ENCODE measurements around the gene GPR87.

The GPR87 gene

DNA sequence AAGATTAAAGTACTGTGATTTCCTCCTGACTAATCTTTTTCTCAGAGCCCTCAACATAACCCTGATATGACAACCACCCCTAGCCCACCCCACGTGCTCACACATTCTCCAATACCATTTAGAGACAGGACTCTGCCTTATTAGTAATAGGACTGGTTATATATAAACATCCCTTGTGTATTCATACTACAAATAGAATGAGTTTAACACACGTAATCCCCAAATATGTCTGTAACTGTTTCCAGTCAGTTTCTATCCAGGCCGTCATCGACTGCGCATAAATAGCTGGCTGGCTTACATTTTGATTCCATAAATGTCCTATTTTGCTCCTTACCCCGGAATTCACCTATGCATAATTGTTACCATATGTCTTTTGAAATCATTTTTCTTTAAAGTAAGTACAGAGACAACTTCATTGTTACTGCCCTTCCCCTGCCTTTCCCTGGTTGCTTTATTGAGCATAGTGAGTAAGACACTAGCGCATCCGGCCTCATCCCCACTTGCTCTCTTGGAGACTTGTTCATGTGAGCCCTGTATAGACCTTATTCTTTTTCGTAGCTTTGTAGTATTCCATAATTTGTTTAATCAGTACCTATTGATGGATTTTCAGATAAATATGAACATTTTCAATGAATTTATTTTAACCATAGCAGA, 34.8 kb downstream of the GPR87 start:
- peak; percentile 20 to 81 for DNase-seq (ENCODE audit: low read depth in 2 of 2)
- H3K4me3 ChIP-seq (replicated peaks in 1 of 2; ENCODE audit: low read depth in 2 of 2, low read length in 2 of 2) = no peak overlapping the region
- no peak for TF ChIP-seq CTCF (IDR thresholded peaks at IDR 0.05; ENCODE audit: low read depth, low read length)

- DNase-seq (ENCODE audit: low read depth in 2 of 2) = no peak
- H3K4me3 ChIP-seq (replicated peaks in 1 of 2; ENCODE audit: low read depth in 2 of 2, low read length in 2 of 2) = no peak within 1 kb of the TSS
- TF ChIP-seq CTCF (IDR thresholded peaks at IDR 0.05; ENCODE audit: low read depth, low read length) = no peak
Observed at GRCh38 chr3:151278230-151278629, 38.4 kb downstream of the GPR87 start, which contains the start of gene P2RY14. Gene P2RY14 (minus strand): TSS chr3:151278542. CDS start chr3:151214316, 64,226 bp downstream.

- no peak for TF ChIP-seq CTCF (IDR thresholded peaks at IDR 0.05; ENCODE audit: low read depth, low read length)
- no peak overlapping the region for H3K4me3 ChIP-seq (replicated peaks in 1 of 2; ENCODE audit: low read depth in 2 of 2, low read length in 2 of 2)
- no peak for DNase-seq (ENCODE audit: low read depth in 2 of 2)
Observed at GRCh38 chr3:151276687-151277042, 40.0 kb downstream of the GPR87 start.

GRCh38 chr3:151276038-151276686, 40.5 kb downstream of the GPR87 start:
- no peak for TF ChIP-seq CTCF (IDR thresholded peaks at IDR 0.05; ENCODE audit: low read depth, low read length)
- no peak overlapping the region for H3K4me3 ChIP-seq (replicated peaks in 1 of 2; ENCODE audit: low read depth in 2 of 2, low read length in 2 of 2)
- no peak for DNase-seq (ENCODE audit: low read depth in 2 of 2)

GRCh38 chr3:151275091-151275490, 41.5 kb downstream of the GPR87 start:
- H3K4me3 ChIP-seq (replicated peaks in 1 of 2; ENCODE audit: low read depth in 2 of 2, low read length in 2 of 2) = no peak overlapping the region
- DNase-seq (ENCODE audit: low read depth in 2 of 2) = no peak
- TF ChIP-seq CTCF (IDR thresholded peaks at IDR 0.05; ENCODE audit: low read depth, low read length) = no peak

- H3K4me3 ChIP-seq (replicated peaks in 1 of 2; ENCODE audit: low read depth in 2 of 2, low read length in 2 of 2) = no peak overlapping the region
- no peak for DNase-seq (ENCODE audit: low read depth in 2 of 2)
- TF ChIP-seq CTCF (IDR thresholded peaks at IDR 0.05; ENCODE audit: low read depth, low read length) = no peak
Observed at GRCh38 chr3:151269631-151270030, 47.0 kb downstream of the GPR87 start.

Measured in cardiac fibroblast (primary cell).